HL-60/S4 (cell line): ENCODE results near the gene ARAF.

Source experiments
- in situ Hi-C: fragments of 300-500 bp; cut with MboI; formaldehyde crosslinking; loops from 2 replicates; pipeline ENCODE4 v1.14.3; 2022; ENCODE audit warnings: low sequenced_read_pairs

ARAF gene

GRCh38 chrX:47560934-47561658 is at the start of gene ARAF:
TSS of gene ARAF (plus strand) at chrX:47561205. CDS start at chrX:47562968, 1,763 bp downstream.
- in situ Hi-C loops: loop anchor here (10.0 kb wide), 1 partner anchor 84 kb away; no protein-coding TSS in a partner anchor

- in situ Hi-C loops: loop anchor here (25.0 kb wide), 1 partner anchor 300 kb away; the partner anchor contains the start of gene CDK16
Observed at GRCh38 chrX:47512383-47512782, 48.6 kb upstream of the ARAF start.

- in situ Hi-C loops: loop anchor here (25.0 kb wide), 1 partner anchor 301 kb away; the partner anchor contains the start of gene CDK16
Observed at GRCh38 chrX:47513034-47513965, 47.7 kb upstream of the ARAF start.

- in situ Hi-C loops: loop anchor here (25.0 kb wide), 1 partner anchor 302 kb away; the partner anchor contains the start of gene CDK16
Observed at GRCh38 chrX:47514533-47515235, 46.3 kb upstream of the ARAF start.

GRCh38 chrX:47515941-47516665 is 44.9 kb upstream of the ARAF start:
- in situ Hi-C loops: loop anchor here (25.0 kb wide), 1 partner anchor 304 kb away; the partner anchor contains the start of gene CDK16

GRCh38 chrX:47518144-47518543 is 42.9 kb upstream of the ARAF start:
- in situ Hi-C loops: loop anchor here (25.0 kb wide), 1 partner anchor 306 kb away; the partner anchor contains the start of gene CDK16

GRCh38 chrX:47523297-47523696 is 37.7 kb upstream of the ARAF start:
- in situ Hi-C loops: loop anchor here (25.0 kb wide), 1 partner anchor 311 kb away; the partner anchor contains the start of gene CDK16

GRCh38 chrX:47523713-47524166 is 37.3 kb upstream of the ARAF start:
- in situ Hi-C loops: loop anchor here (25.0 kb wide), 1 partner anchor 311 kb away; the partner anchor contains the start of gene CDK16

- in situ Hi-C loops: loop anchor here (25.0 kb wide), 1 partner anchor 508 kb away; no protein-coding TSS in a partner anchor
Observed at GRCh38 chrX:47529548-47529947, 31.5 kb upstream of the ARAF start.

GRCh38 chrX:47530049-47530448 is 31.0 kb upstream of the ARAF start:
- in situ Hi-C loops: loop anchor here (25.0 kb wide), 1 partner anchor 507 kb away; no protein-coding TSS in a partner anchor

- in situ Hi-C loops: loop anchor here (25.0 kb wide), 1 partner anchor 497 kb away; no protein-coding TSS in a partner anchor
Observed at GRCh38 chrX:47539860-47540259, 21.1 kb upstream of the ARAF start.

GRCh38 chrX:47540754-47541538 is 20.1 kb upstream of the ARAF start:
- in situ Hi-C loops: loop anchor here (25.0 kb wide), 1 partner anchor 496 kb away; no protein-coding TSS in a partner anchor

GRCh38 chrX:47543496-47543895 is 17.5 kb upstream of the ARAF start:
- in situ Hi-C loops: loop anchor here (25.0 kb wide), 1 partner anchor 494 kb away; no protein-coding TSS in a partner anchor

- in situ Hi-C loops: no loop called here
Observed at GRCh38 chrX:47556045-47556623, 4.9 kb upstream of the ARAF start.

- in situ Hi-C loops: no loop called here
Observed at GRCh38 chrX:47558436-47558835, 2.6 kb upstream of the ARAF start.

- in situ Hi-C loops: loop anchor here (10.0 kb wide), 1 partner anchor 84 kb away; no protein-coding TSS in a partner anchor
Observed at GRCh38 chrX:47560179-47560933, 649 bp upstream of the ARAF start.

- in situ Hi-C loops: loop anchor here (10.0 kb wide), 1 partner anchor 83 kb away; no protein-coding TSS in a partner anchor
Observed at GRCh38 chrX:47561659-47562151, 700 bp downstream of the ARAF start.
